Stimulated activated CD8-positive, alpha-beta memory T cell treated with anti-CD3 and anti-CD28 coated beads, Interleukin-15, amount 100 ng/mL, for 48 hours (primary cell): ENCODE results near the gene VPS37D.
"Not testable (repeated sequence)": the region's sequence is repeated elsewhere in the genome, so short reads cannot be mapped to it uniquely, and the experiment has no call there.

Experiments used
- DNase-seq, 2 donors: peaks; one replicate each; pipeline ENCODE4 v3.0.0-alpha.2; 2020; ENCODE audit warnings: low read depth in 2 of 2

Gene VPS37D

DNA sequence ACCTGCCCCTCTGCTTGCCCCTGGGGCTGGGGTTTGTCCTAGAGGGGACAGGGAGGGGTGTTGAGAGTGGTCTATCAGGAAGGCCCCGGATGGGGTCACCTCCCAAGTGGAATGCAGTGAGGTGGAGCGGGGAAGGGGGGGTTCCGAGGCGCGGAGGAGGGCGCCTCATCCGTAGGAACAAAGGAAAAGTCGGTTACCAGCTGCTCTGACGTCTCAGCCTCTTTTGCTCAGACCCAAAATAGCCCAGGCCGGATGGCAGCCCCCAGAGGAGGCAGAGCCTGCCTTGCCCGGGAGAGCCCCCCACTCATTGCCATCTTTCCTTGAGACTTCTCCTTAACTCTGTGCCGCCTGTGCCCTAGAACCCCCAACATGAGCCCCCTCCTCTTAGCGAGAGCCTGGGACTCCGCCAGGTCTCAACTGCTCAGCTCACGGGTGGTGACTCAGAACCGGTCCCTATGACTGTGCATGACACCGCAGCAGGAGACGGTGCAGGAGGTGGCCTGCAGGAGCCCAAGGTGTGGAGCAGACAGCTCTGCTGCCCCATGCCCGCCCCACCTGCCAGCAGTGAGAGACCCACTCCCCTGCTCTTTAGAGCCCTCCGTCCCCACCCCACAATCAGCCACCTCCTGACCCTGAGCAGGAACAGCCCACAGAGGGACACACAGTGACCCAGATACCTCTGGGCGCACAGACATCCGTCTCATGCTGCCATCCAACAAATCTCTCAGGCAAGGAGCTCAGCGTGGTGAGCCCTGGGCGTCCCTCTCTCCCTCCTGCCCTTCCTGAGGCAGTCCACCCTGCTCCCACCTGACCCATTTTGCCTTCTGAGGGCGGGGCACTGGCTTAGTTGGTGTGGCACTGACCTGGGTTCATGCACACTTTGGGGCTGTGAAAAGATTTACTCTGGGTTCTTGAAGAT lies 38.8 kb downstream of the VPS37D start:
- DNase-seq = no peak

DNA sequence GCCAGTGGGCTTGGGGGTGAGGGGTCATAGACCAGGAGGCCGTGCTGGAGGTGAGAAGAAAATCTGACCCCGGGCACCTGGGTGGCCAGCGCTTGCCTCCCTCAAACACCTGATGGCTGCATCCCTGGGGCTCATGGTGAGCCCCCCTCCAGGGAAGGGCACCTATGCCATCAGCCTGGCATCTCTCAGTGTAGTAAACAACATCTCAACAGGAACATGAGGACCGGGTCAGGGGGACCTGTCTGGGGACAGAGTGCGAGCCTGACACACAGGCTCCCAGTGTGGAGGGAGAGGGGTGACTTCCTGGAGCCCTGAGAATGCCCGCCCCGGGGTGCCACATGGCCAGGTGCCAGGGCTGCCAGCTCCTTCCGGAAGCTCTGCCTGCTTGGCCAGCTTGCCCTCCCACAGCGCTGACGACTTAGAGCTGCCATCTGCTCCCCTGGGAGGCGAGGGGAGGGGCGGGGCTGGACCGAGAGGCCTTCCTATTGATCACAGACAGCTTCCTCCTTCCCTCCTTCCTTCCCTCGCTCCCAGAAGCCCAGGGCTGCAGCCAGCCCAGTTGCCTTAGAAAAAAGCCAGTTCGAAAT lies 39.5 kb downstream of the VPS37D start:
- no peak for DNase-seq

GRCh38 chr7:73708961-73709549 lies 41.4 kb downstream of the VPS37D start:
- no peak for DNase-seq

DNA sequence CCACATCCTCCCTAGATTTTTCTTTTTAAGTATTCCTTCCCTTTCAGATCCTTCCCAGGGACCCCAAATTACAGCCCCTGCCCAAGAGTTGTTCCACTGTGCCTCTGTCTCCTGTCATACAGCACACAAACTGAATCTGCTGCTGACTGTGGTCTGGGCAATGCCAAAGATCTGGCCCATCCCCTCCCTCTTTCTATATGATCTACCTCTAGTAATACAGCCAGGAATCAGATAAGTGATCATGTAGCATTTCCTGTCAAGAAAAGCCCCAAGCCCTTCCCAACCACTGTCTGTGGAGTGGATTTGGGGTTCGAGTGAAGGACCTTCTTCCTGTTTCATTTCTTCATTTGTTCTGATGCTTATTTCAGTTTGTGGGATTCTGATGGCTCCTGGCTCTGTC lies 45.1 kb downstream of the VPS37D start:
- DNase-seq = no peak

DNA sequence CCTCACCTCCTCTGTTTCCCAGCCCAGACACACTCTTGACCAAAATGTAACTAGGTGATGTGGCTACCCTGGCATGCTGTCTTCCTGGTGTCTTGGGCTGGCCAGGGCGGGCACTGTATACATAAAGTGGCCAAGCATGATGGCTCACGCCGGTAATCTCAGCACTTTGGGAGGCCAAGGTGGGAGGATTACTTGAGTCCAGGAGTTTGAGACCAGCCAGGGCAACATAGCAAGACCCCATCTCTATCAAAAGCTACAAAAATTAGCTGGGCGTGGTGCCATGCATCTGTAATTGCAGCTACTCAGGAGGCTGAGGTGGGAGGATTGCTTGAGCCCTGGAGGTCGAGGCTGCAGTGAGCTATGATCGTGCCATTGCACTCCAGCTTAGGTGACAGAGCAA lies 45.7 kb downstream of the VPS37D start:
- DNase-seq = not testable (repeated sequence)

DNA sequence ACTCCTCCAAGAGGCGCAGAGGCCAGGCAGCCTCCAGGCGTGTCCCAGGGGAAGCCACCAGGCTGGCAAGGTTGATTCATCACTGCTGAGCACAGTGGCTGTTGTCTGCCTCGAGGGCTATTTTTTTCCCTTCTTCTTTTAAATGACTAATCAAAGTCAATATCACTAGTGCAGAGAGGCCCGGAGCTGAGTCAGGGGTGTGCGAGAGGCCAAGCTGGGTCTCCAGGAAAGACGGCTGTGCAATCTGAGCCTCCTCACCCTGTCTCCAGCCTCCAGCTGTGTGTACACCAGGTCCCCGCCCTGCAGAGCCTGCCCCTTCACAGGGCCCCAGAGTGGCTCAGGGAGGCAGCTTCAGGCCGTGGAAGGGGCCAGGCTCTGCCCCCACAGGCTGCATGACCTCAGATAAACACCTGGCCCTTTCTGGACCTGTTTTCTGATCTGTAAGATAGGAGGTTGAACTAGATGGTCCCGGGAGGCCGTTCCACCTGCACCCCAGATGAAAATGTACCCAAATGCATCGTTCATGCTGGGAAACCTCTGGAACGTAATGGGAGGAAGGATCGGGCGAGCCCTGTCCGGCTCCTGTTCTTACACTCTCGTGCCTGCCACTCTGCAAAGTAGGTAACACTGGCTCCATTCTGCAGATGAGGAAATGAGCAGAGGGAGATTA lies 48.2 kb downstream of the VPS37D start:
- DNase-seq = peak; percentile 60 to 70

- DNase-seq = no peak
These were observed 48.8 kb downstream of the VPS37D start for GRCh38 chr7:73716318-73716890.

GRCh38 chr7:73717025-73717807 lies 49.6 kb downstream of the VPS37D start:
- no peak for DNase-seq

DNA sequence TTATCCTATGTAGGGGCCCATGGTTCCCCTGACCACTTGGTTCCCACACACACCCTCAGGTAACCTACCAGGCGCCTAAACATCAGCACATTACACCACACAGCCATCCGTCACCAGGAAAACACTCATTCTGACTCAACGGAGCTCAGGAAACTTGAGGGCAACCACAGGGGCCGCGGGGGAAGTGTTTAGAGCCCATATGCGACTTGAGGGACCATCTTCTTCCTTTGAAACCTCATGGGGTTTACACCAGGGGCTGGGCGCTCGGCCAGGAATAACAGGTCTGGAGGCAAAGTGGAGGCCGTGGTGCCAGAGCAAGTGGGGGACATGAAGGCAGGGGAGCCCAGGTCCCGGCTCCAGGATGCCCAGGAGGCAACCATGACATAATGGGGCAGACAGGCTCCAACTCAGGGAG lies 50.4 kb downstream of the VPS37D start:
- DNase-seq = peak; percentile 74 to 76

- peak in 1 of 2 donors; percentile 14 for DNase-seq
These were observed 50.8 kb downstream of the VPS37D start for GRCh38 chr7:73718438-73718881.

GRCh38 chr7:73718905-73719805 lies 51.5 kb downstream of the VPS37D start, which contains the start of gene STX1A:
STX1A (minus strand) TSS chr7:73719669; CDS start chr7:73719631, 38 bp downstream.
- DNase-seq = peak; percentile 68

DNA sequence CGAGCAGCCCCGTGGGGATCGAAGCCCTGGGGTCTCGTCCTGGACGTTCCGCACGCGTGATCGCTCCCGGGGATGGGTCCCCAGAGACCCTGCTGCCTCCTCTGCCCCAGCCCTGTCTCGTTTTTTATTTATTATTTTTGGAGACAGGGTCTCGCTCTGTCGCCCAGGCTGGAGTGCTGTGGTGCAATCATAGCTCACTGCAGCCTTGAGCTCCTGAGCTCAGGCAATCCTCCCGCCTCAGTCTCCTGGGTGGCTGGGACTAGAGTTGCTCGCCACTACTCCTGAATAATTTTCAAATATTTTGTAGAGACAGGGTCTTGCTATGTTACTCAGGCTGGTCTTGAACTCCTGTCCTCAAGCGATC lies 52.2 kb downstream of the VPS37D start:
- DNase-seq = no peak

DNA sequence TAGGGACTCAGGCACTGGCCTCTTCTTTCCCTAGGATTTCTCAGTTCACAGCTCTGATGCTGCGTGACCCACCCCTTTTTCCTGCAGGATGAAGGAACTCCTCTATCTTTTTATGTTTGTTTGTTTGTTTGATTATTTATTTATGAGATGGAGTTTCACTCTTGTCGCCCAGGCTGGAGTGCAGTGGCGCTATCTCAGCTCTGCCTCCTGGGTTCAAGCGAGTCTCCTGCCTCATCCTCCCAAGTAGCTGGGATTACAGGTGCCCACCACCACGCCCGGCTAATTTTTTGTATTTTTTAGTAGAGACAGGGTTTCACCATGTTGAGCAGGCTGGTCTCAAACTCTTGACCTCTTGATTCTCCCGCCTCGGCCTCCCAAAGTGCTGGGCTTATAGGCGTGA lies 52.8 kb downstream of the VPS37D start:
- DNase-seq = not testable (repeated sequence)

DNA sequence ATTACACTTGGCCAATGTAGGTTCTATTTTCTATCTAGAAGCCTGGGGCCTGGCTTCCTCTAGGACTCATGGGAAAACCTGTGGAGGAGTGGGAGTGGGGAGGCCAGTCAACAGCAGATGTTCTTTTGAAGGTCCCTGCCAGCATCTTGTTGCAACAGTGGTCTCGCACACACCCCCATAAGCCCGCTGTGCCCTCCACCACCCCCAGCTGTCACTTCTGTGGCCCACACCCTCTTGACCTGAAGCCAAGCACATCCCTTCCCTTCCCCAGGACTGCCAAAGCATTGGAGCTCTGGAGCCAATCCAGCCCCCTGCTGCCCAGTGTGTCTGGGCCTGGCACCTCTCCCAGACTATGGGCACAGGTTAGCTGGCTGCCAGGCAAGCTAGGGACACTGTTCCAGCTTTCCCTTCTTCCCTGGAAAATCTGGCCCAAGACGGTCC lies 53.8 kb downstream of the VPS37D start:
- DNase-seq = no peak
